K562 (cell line): Measurements from ENCODE around the gene ZCWPW1. TPM values are rescaled to one million over a fixed set of nuclear protein-coding genes. Genes with fewer than 3 reads are reported as not detected.

Source experiments
- ATAC-seq: fragments of 200-7000 bp; cut with Tn5 transposase; 3 replicates; pipeline ENCODE4 v1.9.1; 2020; ENCODE audit warnings: moderate library complexity
- BruUV-seq: library from RNA; stranded (reverse); fragments of 400-500 nt; replicated peaks from 2 replicates; lab custom pipeline; 2021; lab: Mats Ljungman, UMichigan
- CTCF ChIA-PET: fragments of 300-600 bp; formaldehyde crosslinking; extraction: SDS; loops from one replicate; lab custom pipeline; 2021; ENCODE audit warnings: low intra/inter-chr PET ratio; lab: Yijun Ruan, JAX
- POLR2A ChIA-PET: fragments of 300-600, 350-650 bp; sonication (Branson Sonifier 250); formaldehyde crosslinking; extraction: SDS; loops from one replicate; lab custom pipeline; 2021; ENCODE audit warnings: antibody characterized with exemption, inconsistent platforms; lab: Yijun Ruan, JAX
- DNase-seq, 4 experiments: peaks; one replicate each; pipeline versions ENCODE4 v3.0.0 to v3.0.0-alpha.2; 2011 to 2018; ENCODE audit warnings: low spot score in 3 of 4, mixed read lengths in 3 of 4; ENCODE audit errors: extremely low read depth in 1 of 4
- FAIRE-seq: peaks from 2 replicates; lab custom pipeline; 2011; peaks lifted over from hg19 to GRCh38; lab: Jason Lieb, UNC
- H2AFZ ChIP-seq: 2 replicates; pipeline ENCODE4 v1.6.0; 2011; ENCODE audit warnings: low read depth, low read length, control low read depth, inconsistent platforms
- H3K27ac ChIP-seq: fragments of 200-600 bp; 3 replicates; pipeline ENCODE4 v1.8.0; 2011; ENCODE audit warnings: low read depth, mild to moderate bottlenecking, control low read depth, inconsistent platforms, low read length, moderate library complexity, mixed read lengths; ENCODE audit errors: extremely low read depth
- H3K27me3 ChIP-seq, 2 experiments: fragments of 300-600 bp in 1 of 2; 2 replicates in 1 of 2; 3 replicates in 1 of 2; pipeline versions ENCODE4 v1.6.0 to v1.8.0; 2011; ENCODE audit warnings: inconsistent platforms in 2 of 2, low read length in 2 of 2, mild to moderate bottlenecking in 1 of 2, mixed read lengths in 1 of 2, moderate library complexity in 1 of 2; ENCODE audit not compliant: control insufficient read depth in 2 of 2, insufficient read depth in 2 of 2
- H3K36me3 ChIP-seq: fragments of 300-600 bp; 3 replicates; pipeline ENCODE4 v1.8.0; 2011; ENCODE audit warnings: mild to moderate bottlenecking, low read length, inconsistent platforms; ENCODE audit not compliant: control insufficient read depth, insufficient read depth
- H3K4me1 ChIP-seq, 2 experiments: fragments of 200-600 bp in 1 of 2; replicated peaks in 1 of 2; 2 replicates in 1 of 2; 3 replicates in 1 of 2; pipeline versions ENCODE4 v1.5.1 to v1.8.0; 2011; ENCODE audit warnings: inconsistent platforms in 2 of 2, low read length in 2 of 2, mild to moderate bottlenecking in 1 of 2, mixed read lengths in 1 of 2, moderate library complexity in 1 of 2; ENCODE audit not compliant: control insufficient read depth in 2 of 2, insufficient read depth in 2 of 2
- H3K4me2 ChIP-seq: 2 replicates; pipeline ENCODE4 v1.6.1; 2011; ENCODE audit warnings: low read length, control low read depth, inconsistent platforms, mixed read lengths; ENCODE audit not compliant: insufficient read depth
- H3K4me3 ChIP-seq: fragments of 200-600 bp; sonication (generic), shearing (Covaris generic); 2 replicates; pipeline ENCODE4 v1.5.1; 2016; ENCODE audit warnings: control low read depth, inconsistent platforms
- H3K79me2 ChIP-seq: fragments of 200-600 bp; 3 replicates; pipeline ENCODE4 v1.8.0; 2011; ENCODE audit warnings: low read length, inconsistent platforms; ENCODE audit not compliant: control insufficient read depth, insufficient read depth
- H3K9ac ChIP-seq, 2 experiments: 2 replicates each; pipeline versions ENCODE4 v1.6.0 to v1.6.1; 2011; ENCODE audit warnings: low read depth in 2 of 2, low read length in 2 of 2, control low read depth in 1 of 2, inconsistent platforms in 1 of 2, mild to moderate bottlenecking in 1 of 2, mixed read lengths in 1 of 2; ENCODE audit not compliant: insufficient read depth in 1 of 2
- H3K9me1 ChIP-seq: one replicate; pipeline ENCODE4 v1.6.0; 2011; ENCODE audit warnings: inconsistent platforms, mild to moderate bottlenecking, low read length, moderate library complexity; ENCODE audit not compliant: control insufficient read depth, insufficient read depth
- H3K9me3 ChIP-seq: replicated peaks from 2 replicates; pipeline ENCODE4 v1.5.1; 2011; ENCODE audit warnings: low read depth, low read length, inconsistent platforms; ENCODE audit not compliant: control insufficient read depth, insufficient read depth
- H4K20me1 ChIP-seq: replicated peaks from 2 replicates; pipeline ENCODE4 v1.6.1; 2011; ENCODE audit warnings: low read length, inconsistent platforms, mixed read lengths; ENCODE audit not compliant: control insufficient read depth, insufficient read depth
- ATF7 ChIP-seq: fragments of 450-650 bp; IDR thresholded peaks from 2 replicates; pipeline ENCODE4 v1.7.1; 2014; ENCODE audit warnings: mild to moderate bottlenecking, moderate library complexity
- WGBS: fragments of 100-300 bp; shearing (Covaris generic); methylation state at CpG from one replicate; pipeline ENCODE4 v1.1.6; 2016; ENCODE audit warnings: low coverage, mixed read lengths; ENCODE audit not compliant: insufficient coverage; ENCODE audit errors: missing lambda C conversion rate; 5-methylcytosine and 5-hydroxymethylcytosine counted together
- in situ Hi-C: fragments of 300-500 bp; cut with MboI; formaldehyde crosslinking; loops from 4 replicates; pipeline ENCODE4 v1.15.0; 2018; ENCODE audit warnings: inconsistent platforms, mixed read lengths
- intact Hi-C: fragments of 100-400 bp; cut with micrococcal nuclease; formaldehyde crosslinking; loops from 2 replicates; pipeline ENCODE4 v1.14.2; 2022
- polyA plus RNA-seq, 8 experiments: library from polyadenylated mRNA; depleted of rRNA in 4 of 8; stranded (reverse) in 5 of 8; unstranded in 3 of 8; fragments of >200 nt; fragmentation: Nextera tagmentation in 2 of 8; fragmentation: Illumina TruSeq in 1 of 8; extraction: Ambion mirVana in 2 of 8; extraction: Trizol in 1 of 8; gene quantifications; 2 replicates each; pipeline versions ENCODE4 v1.2.1 to v1.2.3, GENCODE V29; 2011 to 2014; ENCODE audit warnings: inconsistent platforms in 1 of 8, missing spikeins in 1 of 8
- total RNA-seq, 7 experiments: library from RNA; depleted of rRNA in 6 of 7; stranded (reverse); fragments of >200 nt in 6 of 7; fragmentation: Illumina TruSeq in 2 of 7; extraction: Trizol in 2 of 7; gene quantifications; 2 replicates each; pipeline versions ENCODE4 v1.2.1 to v1.2.3, GENCODE V29; 2011 to 2021; ENCODE audit warnings: low replicate concordance in 1 of 7
- TF ChIP-seq, protein P1 (sequence below): IDR thresholded peaks from 2 replicates; pipeline ENCODE4 v1.6.1; 2016; ENCODE audit warnings: missing genetic modification characterization, missing compliant biosample characterization

Gene ZCWPW1
- total and polyA plus RNA-seq, 9 of the 15 experiments (the other 6 are each of a cell fraction or from before 2014, with no cell fraction given): 0.18 to 1.7 (median 1.2) TPM

GRCh38 chr7:100389437-100390088 lies 38.9 kb downstream of the ZCWPW1 start:
- no peaks in the 10 kb centered on the region for H3K9me3 ChIP-seq
- peaks cover 4 to 6% of the 10 kb centered on the region in 2 experiments; a peak in 2 of 5 replicates for H3K4me1 ChIP-seq
- ChIA-PET POLR2A (interaction anchor here (0.7 to 2.2 kb wide), 4 partner anchors 10 to 190 kb away, joined by 3 to 9 read pairs (median 4); no protein-coding TSS in a partner anchor), CTCF (no interaction called here)
- in situ Hi-C loops (no loop called here), intact Hi-C loops (no loop called here)
- H3K27me3 ChIP-seq: peaks cover 16 to 23% of the 10 kb centered on the region in 2 experiments; a peak in 4 of 5 replicates
- no peaks in the 10 kb centered on the region for H4K20me1 ChIP-seq
- FAIRE-seq (no peak), ATAC-seq (no peak), DNase-seq (no peak)
- WGBS: 12% methylated on average over 9 of the region's 9 CpGs
- H2AFZ ChIP-seq: no peak overlapping the region
- no peak overlapping the region for H3K4me3 ChIP-seq
- peak overlapping the region in 1 of 2 experiments; percentile 11; a peak in 2 of 4 replicates for H3K9ac ChIP-seq
- H3K36me3 ChIP-seq: no peaks in the 10 kb centered on the region
- H3K4me2 ChIP-seq: no peak overlapping the region
- H3K79me2 ChIP-seq: no peaks in the 10 kb centered on the region
- no peaks in the 10 kb centered on the region for H3K9me1 ChIP-seq
- H3K27ac ChIP-seq: no peak overlapping the region
- TF ChIP-seq, protein P1, sequence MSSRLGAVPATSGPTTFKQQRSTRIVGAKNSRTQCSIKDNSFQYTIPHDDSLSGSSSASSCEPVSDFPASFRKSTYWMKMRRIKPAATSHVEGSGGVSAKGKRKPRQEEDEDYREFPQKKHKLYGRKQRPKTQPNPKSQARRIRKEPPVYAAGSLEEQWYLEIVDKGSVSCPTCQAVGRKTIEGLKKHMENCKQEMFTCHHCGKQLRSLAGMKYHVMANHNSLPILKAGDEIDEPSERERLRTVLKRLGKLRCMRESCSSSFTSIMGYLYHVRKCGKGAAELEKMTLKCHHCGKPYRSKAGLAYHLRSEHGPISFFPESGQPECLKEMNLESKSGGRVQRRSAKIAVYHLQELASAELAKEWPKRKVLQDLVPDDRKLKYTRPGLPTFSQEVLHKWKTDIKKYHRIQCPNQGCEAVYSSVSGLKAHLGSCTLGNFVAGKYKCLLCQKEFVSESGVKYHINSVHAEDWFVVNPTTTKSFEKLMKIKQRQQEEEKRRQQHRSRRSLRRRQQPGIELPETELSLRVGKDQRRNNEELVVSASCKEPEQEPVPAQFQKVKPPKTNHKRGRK (tag): peak; percentile 72
- no peak for TF ChIP-seq ATF7
- no TSS peak for BruUV-seq
